H1 (cell line): ENCODE results near the gene RUFY3. TPM values are rescaled to one million over a fixed set of nuclear protein-coding genes. Genes with fewer than 3 reads are reported as not detected.
A peak's percentile ranks its signal among the peaks of the same experiment; 100 is the strongest.

Source experiments
- CTCF ChIA-PET: fragments of 300-600 bp; sonication (Branson Sonifier 250); formaldehyde crosslinking; loops from one replicate; lab custom pipeline; 2021; ENCODE audit not compliant: partially characterized antibody; lab: Charles Lee
- POLR2A ChIA-PET: fragments of 300-600 bp; sonication (Branson Sonifier 250); formaldehyde crosslinking; loops from one replicate; lab custom pipeline; 2021; ENCODE audit warnings: inconsistent platforms; ENCODE audit not compliant: partially characterized antibody; lab: Charles Lee
- DNase-seq, 2 experiments: peaks; one replicate each; pipeline versions ENCODE4 v3.0.0 to v3.0.0-alpha.2; 2010 to 2022; ENCODE audit warnings: low spot score in 2 of 2, low read depth in 1 of 2, mixed read lengths in 1 of 2
- FAIRE-seq: peaks from 2 replicates; lab custom pipeline; 2011; peaks lifted over from hg19 to GRCh38; lab: Jason Lieb, UNC
- H2AFZ ChIP-seq: 2 replicates; pipeline ENCODE4 v1.8.1; 2012; ENCODE audit warnings: low read length, inconsistent platforms
- H2AK5ac ChIP-seq: 2 replicates; pipeline ENCODE4 v1.6.1; 2013; ENCODE audit warnings: low read depth, low read length
- H2BK120ac ChIP-seq: replicated peaks from 2 replicates; pipeline ENCODE3; 2013; ENCODE audit warnings: low read depth, low read length, inconsistent platforms
- H2BK12ac ChIP-seq: 2 replicates; pipeline ENCODE4 v1.6.1; 2013; ENCODE audit warnings: low read depth, low read length
- H2BK15ac ChIP-seq: 2 replicates; pipeline ENCODE4 v1.6.1; 2013; ENCODE audit warnings: low read length
- H2BK20ac ChIP-seq: 2 replicates; pipeline ENCODE4 v1.6.1; 2013; ENCODE audit warnings: low read length
- H2BK5ac ChIP-seq: 2 replicates; pipeline ENCODE4 v1.6.1; 2013; ENCODE audit warnings: low read depth, low read length
- H3K14ac ChIP-seq: 2 replicates; pipeline ENCODE4 v1.6.1; 2013; ENCODE audit warnings: inconsistent platforms; ENCODE audit not compliant: insufficient read length
- H3K18ac ChIP-seq: 2 replicates; pipeline ENCODE4 v1.6.1; 2013; ENCODE audit warnings: low read length; ENCODE audit errors: extremely low read depth
- H3K23ac ChIP-seq: 2 replicates; pipeline ENCODE4 v1.6.1; 2013; ENCODE audit warnings: inconsistent platforms; ENCODE audit not compliant: insufficient read length
- H3K23me2 ChIP-seq: 2 replicates; pipeline ENCODE4 v1.6.1; 2013; ENCODE audit warnings: low read depth, low read length
- H3K27ac ChIP-seq: 2 replicates; pipeline ENCODE4 v1.6.1; 2011; ENCODE audit warnings: low read depth, low read length, inconsistent platforms
- H3K27me3 ChIP-seq, 4 experiments: replicated peaks in 1 of 4; 1 replicate in 1 of 4; 2 replicates in 3 of 4; pipeline versions ENCODE4 v1.6.1 to v1.8.1; 2011 to 2013; ENCODE audit warnings: low read length in 3 of 4, mild to moderate bottlenecking in 3 of 4, inconsistent platforms in 2 of 4, mixed read lengths in 2 of 4, moderate library complexity in 1 of 4; ENCODE audit not compliant: control insufficient read depth in 3 of 4, insufficient read depth in 3 of 4; ENCODE audit errors: extremely low read depth in 1 of 4
- H3K36me3 ChIP-seq, 4 experiments: 2 replicates each; pipeline versions ENCODE4 v1.6.1 to v1.8.1; 2011 to 2013; ENCODE audit warnings: mild to moderate bottlenecking in 4 of 4, low read length in 3 of 4, moderate library complexity in 2 of 4, control low read depth in 1 of 4, inconsistent platforms in 1 of 4; ENCODE audit not compliant: insufficient read depth in 4 of 4, control insufficient read depth in 2 of 4
- H3K4ac ChIP-seq: replicated peaks from 2 replicates; pipeline ENCODE3; 2013; ENCODE audit warnings: low read length, low read depth, mixed read lengths, inconsistent platforms; ENCODE audit not compliant: insufficient read length
- H3K4me1 ChIP-seq, 4 experiments: replicated peaks in 1 of 4; 1 replicate in 1 of 4; 2 replicates in 3 of 4; pipeline versions ENCODE4 v1.6.1 to v1.8.1; 2011 to 2013; ENCODE audit warnings: low read length in 3 of 4, inconsistent platforms in 2 of 4, mixed read lengths in 1 of 4; ENCODE audit not compliant: insufficient read depth in 4 of 4, control insufficient read depth in 3 of 4
- H3K4me2 ChIP-seq, 2 experiments: 2 replicates each; pipeline versions ENCODE4 v1.6.1 to v1.8.1; 2011 to 2013; ENCODE audit warnings: low read depth in 2 of 2, low read length in 2 of 2, control low read depth in 1 of 2, inconsistent platforms in 1 of 2, mild to moderate bottlenecking in 1 of 2; ENCODE audit not compliant: insufficient read depth in 1 of 2
- H3K4me3 ChIP-seq, 4 experiments: fragments of 200-600, 300-600 bp in 1 of 4; sonication (generic), shearing (Covaris generic), sonication (Bioruptor Twin) in 1 of 4; 2 replicates each; pipeline versions ENCODE4 v1.5.1 to v1.8.1; 2011 to 2016; ENCODE audit warnings: low read length in 4 of 4, low read depth in 3 of 4, control low read depth in 2 of 4, inconsistent platforms in 2 of 4, mild to moderate bottlenecking in 2 of 4, mixed read lengths in 1 of 4, moderate library complexity in 1 of 4; ENCODE audit not compliant: insufficient read depth in 2 of 4; ENCODE audit errors: extremely low read depth in 1 of 4
- H3K56ac ChIP-seq: replicated peaks from 2 replicates; pipeline ENCODE3; 2013; ENCODE audit warnings: low read depth, mild to moderate bottlenecking, mixed read lengths, low read length, inconsistent platforms; ENCODE audit not compliant: insufficient read length
- H3K79me1 ChIP-seq: 2 replicates; pipeline ENCODE4 v1.6.1; 2013; ENCODE audit warnings: low read depth, low read length, control low read depth
- H3K79me2 ChIP-seq, 2 experiments: 2 replicates each; pipeline versions ENCODE4 v1.6.1 to v1.8.1; 2012 to 2013; ENCODE audit warnings: low read length in 2 of 2, mild to moderate bottlenecking in 2 of 2, inconsistent platforms in 1 of 2; ENCODE audit not compliant: insufficient read depth in 2 of 2, control insufficient read depth in 1 of 2
- H3K9ac ChIP-seq, 4 experiments: replicated peaks in 1 of 4; 1 replicate in 1 of 4; 2 replicates in 3 of 4; pipeline versions ENCODE4 v1.6.1 to v1.8.1; 2011 to 2013; ENCODE audit warnings: low read depth in 3 of 4, low read length in 3 of 4, control low read depth in 2 of 4, mild to moderate bottlenecking in 2 of 4, moderate library complexity in 2 of 4, inconsistent platforms in 1 of 4; ENCODE audit errors: extremely low read depth in 1 of 4
- H3K9me3 ChIP-seq, 2 experiments: 2 replicates each; pipeline versions ENCODE4 v1.6.1 to v1.8.1; 2012 to 2013; ENCODE audit warnings: mild to moderate bottlenecking in 2 of 2, moderate library complexity in 2 of 2, control low read depth in 1 of 2, inconsistent platforms in 1 of 2, low read depth in 1 of 2, low read length in 1 of 2, mixed read lengths in 1 of 2; ENCODE audit not compliant: insufficient read depth in 2 of 2
- H4K20me1 ChIP-seq, 2 experiments: replicated peaks in 1 of 2; 2 replicates each; pipeline versions ENCODE3 to v1.8.1; 2011 to 2013; ENCODE audit warnings: inconsistent platforms in 2 of 2, low read length in 2 of 2, mild to moderate bottlenecking in 1 of 2; ENCODE audit not compliant: insufficient read depth in 2 of 2, control insufficient read depth in 1 of 2
- H4K5ac ChIP-seq: 2 replicates; pipeline ENCODE4 v1.6.1; 2013; ENCODE audit warnings: low read length, low read depth, mixed read lengths, inconsistent platforms; ENCODE audit not compliant: insufficient read length
- H4K8ac ChIP-seq: 2 replicates; pipeline ENCODE4 v1.8.0; 2013; ENCODE audit warnings: mild to moderate bottlenecking, moderate library complexity, low read length, inconsistent platforms; ENCODE audit not compliant: insufficient read depth; ENCODE audit errors: extremely low read depth
- H4K91ac ChIP-seq: replicated peaks from 2 replicates; pipeline ENCODE3; 2013; ENCODE audit warnings: low read length, mixed read lengths, inconsistent platforms; ENCODE audit not compliant: insufficient read length
- CHD2 ChIP-seq: IDR thresholded peaks from 2 replicates; pipeline ENCODE4 v1.6.1; 2012; ENCODE audit warnings: low read length, improper control_type of control experiment
- GABPA ChIP-seq: IDR thresholded peaks from 2 replicates; pipeline ENCODE4 v1.6.1; 2011; ENCODE audit warnings: mild to moderate bottlenecking, low read length, moderate library complexity, borderline replicate concordance; ENCODE audit not compliant: insufficient read depth
- POU5F1 ChIP-seq: IDR thresholded peaks from 2 replicates; pipeline ENCODE4 v1.6.1; 2011; ENCODE audit warnings: low read depth, mild to moderate bottlenecking, low read length, moderate library complexity
- RAD21 ChIP-seq, 2 experiments: IDR thresholded peaks in 1 of 2; conservative IDR thresholded peaks in 1 of 2; 2 replicates each; pipeline ENCODE4 v1.6.1; 2011; ENCODE audit warnings: low read depth in 2 of 2, low read length in 2 of 2, improper control_type of control experiment in 1 of 2, inconsistent platforms in 1 of 2, mild to moderate bottlenecking in 1 of 2, moderate library complexity in 1 of 2
- SAP30 ChIP-seq: fragments of 300-600 bp; sonication (generic); IDR thresholded peaks from 2 replicates; pipeline ENCODE4 v1.7.1; 2012; ENCODE audit warnings: low read length, moderate library complexity, mild to moderate bottlenecking, inconsistent platforms; ENCODE audit not compliant: insufficient read depth, insufficient replicate concordance
- YY1 ChIP-seq: IDR thresholded peaks from 2 replicates; pipeline ENCODE4 v1.6.1; 2011; ENCODE audit warnings: low read depth, mild to moderate bottlenecking, low read length
- WGBS, 2 experiments: shearing (Covaris generic) in 1 of 2; methylation state at CpG; one replicate each; pipeline versions ENCODE4 v1.1.6 to v1.1.7; 2013 to 2015; ENCODE audit warnings: low lambda C conversion rate in 2 of 2, mixed read lengths in 2 of 2, inconsistent platforms in 1 of 2, low coverage in 1 of 2, missing lambda C conversion rate in 1 of 2; ENCODE audit not compliant: insufficient replicate concordance in 2 of 2, insufficient coverage in 1 of 2, insufficient read length in 1 of 2; ENCODE audit errors: extremely low coverage in 1 of 2, missing lambda C conversion rate in 1 of 2; 5-methylcytosine and 5-hydroxymethylcytosine counted together
- long read RNA-seq, 2 experiments: library from RNA in 1 of 2; library from capped mRNA in 1 of 2; stranded (forward); transcript quantifications; one replicate each; pipeline ENCODE4 v2.0.0, GENCODE V29; 2021; ENCODE audit warnings: inconsistent platforms in 1 of 2
- polyA minus RNA-seq, 3 experiments: library from RNA; depleted of rRNA, polyadenylated mRNA; stranded (reverse); fragments of >200 nt; gene quantifications; 1 replicate in 2 of 3; 2 replicates in 1 of 3; pipeline ENCODE4 v1.2.3, GENCODE V29; 2011
- polyA plus RNA-seq, 7 experiments: library from polyadenylated mRNA; depleted of rRNA in 3 of 7; stranded (reverse) in 5 of 7; unstranded in 2 of 7; fragments of >200 nt in 5 of 7; fragments of 200-250 nt in 2 of 7; gene quantifications; 1 replicate in 5 of 7; 2 replicates in 1 of 7; 4 replicates in 1 of 7; pipeline versions ENCODE4 v1.2.1 to v1.2.3, GENCODE V29; 2011 to 2013; ENCODE audit warnings: missing spikeins in 2 of 7, mixed read lengths in 2 of 7
- total RNA-seq: library from RNA; stranded (reverse); fragmentation: NEBNext Ultra II Directional; extraction: Animal tissue kit (Norgen Biotek cat#: 25700); gene quantifications from 2 replicates; pipeline ENCODE4 v1.2.1, GENCODE V29; 2021

Gene RUFY3
- 33.1 and 36.0 TPM in 2 replicates for total RNA-seq
- polyA plus RNA-seq (2011; rRNA removed) = 6.3 and 7.8 TPM in 2 replicates
- 13.6 TPM for polyA plus RNA-seq (2011; cell fraction: cytosol; rRNA removed)
- 21.6 TPM for polyA plus RNA-seq (2011; cell fraction: nucleus; rRNA removed)
- polyA plus RNA-seq (2012, experiment 1 of 2) = 17.9 to 18.9 TPM (median 18.2 TPM) in 4 replicates
- polyA plus RNA-seq (2012, experiment 2 of 2) = 3.2 TPM
- polyA plus RNA-seq (2013, experiment 1 of 2) = 22.8 TPM
- 24.6 TPM for polyA plus RNA-seq (2013, experiment 2 of 2)
- polyA minus RNA-seq (2011; rRNA and poly(A)+ RNA removed) = 16.0 and 29.4 TPM in 2 replicates
- polyA minus RNA-seq (2011; cell fraction: cytosol; rRNA and poly(A)+ RNA removed) = 13.9 TPM
- 33.6 TPM for polyA minus RNA-seq (2011; cell fraction: nucleus; rRNA and poly(A)+ RNA removed)
- long read RNA-seq, experiment 1, partial matches to known transcripts = 2 of 4 reads
- long read RNA-seq, experiment 1, other reads (novel, unspliced or antisense) = 2 of 4 reads
- long read RNA-seq, experiment 2, partial matches to known transcripts = 1 of 3 reads
- long read RNA-seq, experiment 2, other reads (novel, unspliced or antisense) = 1 of 3 reads

GRCh38 chr4:70721747-70722146 is at the start of gene RUFY3:
TSS of gene RUFY3 (plus strand) at chr4:70721964. CDS start at chr4:70722574, 610 bp downstream.
- no peak within 1 kb of the TSS for H3K18ac ChIP-seq
- H3K27ac ChIP-seq = no peak within 1 kb of the TSS
- no peak within 1 kb of the TSS for H4K5ac ChIP-seq
- H4K8ac ChIP-seq = no peak within 1 kb of the TSS
- no peaks in the 10 kb centered on the region for H3K27me3 ChIP-seq
- H2BK20ac ChIP-seq = no peak within 1 kb of the TSS
- H2BK5ac ChIP-seq = 0 out of 2 replicates have a peak within 1 kb of the TSS, but pooled peaks have one; percentile 24
- H3K4ac ChIP-seq = no peak within 1 kb of the TSS
- CTCF ChIA-PET = interaction anchor here (0.6 to 5.2 kb wide), 7 partner anchors 9 to 465 kb away, joined by 3 to 32 read pairs (median 4); no protein-coding TSS in a partner anchor
- H2BK15ac ChIP-seq = no peak within 1 kb of the TSS
- H3K56ac ChIP-seq = no peak within 1 kb of the TSS
- H2AK5ac ChIP-seq = 0 out of 2 replicates have a peak within 1 kb of the TSS, but pooled peaks have one; percentile 61
- H3K36me3 ChIP-seq = no peaks in the 10 kb centered on the region
- peaks cover 0 to 5% (median 2%) of the 10 kb centered on the region in 4 experiments; a peak in 4 of 7 replicates for H3K4me1 ChIP-seq
- FAIRE-seq (no peak), DNase-seq (no peak)
- no peak within 1 kb of the TSS for H4K91ac ChIP-seq
- POLR2A ChIA-PET = interaction anchor here (1.1 to 1.6 kb wide), 4 partner anchors 14 to 275 kb away, joined by 3 to 4 read pairs (median 3); no protein-coding TSS in a partner anchor
- peaks cover 3% of the 10 kb centered on the region; the same call in 1 of the 2 replicates for H3K79me1 ChIP-seq
- H3K23ac ChIP-seq = no peak within 1 kb of the TSS
- H3K23me2 ChIP-seq = no peaks in the 10 kb centered on the region
- H2BK12ac ChIP-seq = no peak within 1 kb of the TSS
- H3K79me2 ChIP-seq = peaks cover 0 to 4% of the 10 kb centered on the region in 2 experiments; a peak in 2 of 4 replicates
- H3K9ac ChIP-seq = peak within 1 kb of the TSS in 1 of 4 experiments; percentile 49; a peak in 1 of 7 replicates
- H3K14ac ChIP-seq = no peak within 1 kb of the TSS
- no peak within 1 kb of the TSS for H2BK120ac ChIP-seq
- H3K4me3 ChIP-seq = no peak within 1 kb of the TSS
- no peak within 1 kb of the TSS for H2AFZ ChIP-seq
- no peaks in the 10 kb centered on the region for H3K9me3 ChIP-seq
- TF ChIP-seq CHD2 (no peak), YY1 (peak; percentile 72), GABPA (no peak), RAD21 (IDR thresholded peaks at IDR 0.05 in 1 of 2, conservative IDR thresholded peaks at IDR 0.05 in 1 of 2; ENCODE audit: low read depth in 2 of 2, low read length in 2 of 2) (no peak), POU5F1 (no peak), SAP30 (no peak)
- H3K4me2 ChIP-seq = no peak within 1 kb of the TSS
- H4K20me1 ChIP-seq = no peaks in the 10 kb centered on the region
- WGBS, 2 experiments = 85% methylated on average over 3 of the region's 3 CpGs; no CpG with 5 or more reads in 1 of the 2 experiments
